Left lung (tissue), 10 donors: ENCODE results near the gene RRAD. TPM values are rescaled to one million over a fixed set of nuclear protein-coding genes. Genes with fewer than 3 reads are reported as not detected.

Experiments
- ATAC-seq: fragments of 200-7000 bp; cut with Tn5 transposase; one replicate; pipeline ENCODE4 v1.9.1; 2020; ENCODE audit warnings: moderate library complexity
- DNase-seq, 4 donors: peaks; one replicate each; pipeline ENCODE4 v3.0.0-alpha.2; 2013 to 2020
- H3K27ac ChIP-seq, 2 donors: fragments of 200-600 bp; sonication (generic) in 1 of 2; one replicate each; pipeline versions ENCODE4 v1.5.0 to v1.8.0; 2020 to 2021
- H3K27me3 ChIP-seq, 2 donors: fragments of 200-600 bp; sonication (generic) in 1 of 2; one replicate each; pipeline versions ENCODE4 v1.5.0 to v1.8.0; 2020 to 2021
- H3K36me3 ChIP-seq, 2 donors: fragments of 200-600 bp; sonication (generic) in 1 of 2; one replicate each; pipeline versions ENCODE4 v1.5.0 to v1.8.0; 2020 to 2021
- H3K4me1 ChIP-seq, 2 donors: fragments of 200-600 bp; one replicate each; pipeline ENCODE4 v1.8.0; 2021
- H3K4me3 ChIP-seq, 2 donors: fragments of 200-600 bp; sonication (generic) in 1 of 2; one replicate each; pipeline versions ENCODE4 v1.5.0 to v1.8.0; 2020 to 2021; ENCODE audit warnings: mild to moderate bottlenecking in 1 of 2
- H3K9me3 ChIP-seq, 2 donors: fragments of 200-600 bp; sonication (generic) in 1 of 2; one replicate each; pipeline versions ENCODE4 v1.5.0 to v1.8.0; 2020 to 2021
- CTCF ChIP-seq, 2 donors: fragments of 200-600 bp; sonication (generic) in 1 of 2; IDR thresholded peaks; one replicate each; pipeline versions ENCODE4 v1.5.0 to v1.8.0; 2021; ENCODE audit warnings: antibody characterized with exemption in 2 of 2
- intact Hi-C, 2 donors: fragments of 100-400 bp; cut with DNase I; formaldehyde crosslinking; loops; one replicate each; pipeline versions ENCODE4 v1.11.2 to v1.14.2; 2022
- polyA plus RNA-seq, 6 donors: library from polyadenylated mRNA; unstranded; fragments of 120-200 nt; gene quantifications; one replicate each; pipeline ENCODE4 v1.2.1, GENCODE V29; 2013; ENCODE audit not compliant: insufficient read length in 6 of 6
- total RNA-seq, 2 donors: library from RNA; stranded (reverse); fragmentation: NEBNext Ultra II Directional; extraction: Animal tissue kit (Norgen Biotek cat#: 25700); gene quantifications; one replicate each; pipeline ENCODE4 v1.2.1, GENCODE V29; 2021
- donor health status: DM: no; HTN: yes; CAD: no.
- donor health status: DM: no; HTN: no; CAD: no.

RRAD gene
- total and polyA plus RNA-seq, 8 donors = 8.1 to 31.8 (median 9.0) TPM

GRCh38 chr16:66910175-66910940, 15.0 kb downstream of the RRAD start:
- Histone ChIP-seq H3K36me3 (no peaks in the 10 kb centered on the region), H3K27me3 (no peaks in the 10 kb centered on the region), H3K27ac (no peak overlapping the region), H3K4me3 (no peak overlapping the region), H3K4me1 (peaks cover 0 to 5% of the 10 kb centered on the region in 2 donors), H3K9me3 (no peaks in the 10 kb centered on the region)
- no peak for ATAC-seq
- intact Hi-C loops = no loop called here
- DNase-seq = no peak
- no peak for TF ChIP-seq CTCF (IDR thresholded peaks at IDR 0.05)

DNA sequence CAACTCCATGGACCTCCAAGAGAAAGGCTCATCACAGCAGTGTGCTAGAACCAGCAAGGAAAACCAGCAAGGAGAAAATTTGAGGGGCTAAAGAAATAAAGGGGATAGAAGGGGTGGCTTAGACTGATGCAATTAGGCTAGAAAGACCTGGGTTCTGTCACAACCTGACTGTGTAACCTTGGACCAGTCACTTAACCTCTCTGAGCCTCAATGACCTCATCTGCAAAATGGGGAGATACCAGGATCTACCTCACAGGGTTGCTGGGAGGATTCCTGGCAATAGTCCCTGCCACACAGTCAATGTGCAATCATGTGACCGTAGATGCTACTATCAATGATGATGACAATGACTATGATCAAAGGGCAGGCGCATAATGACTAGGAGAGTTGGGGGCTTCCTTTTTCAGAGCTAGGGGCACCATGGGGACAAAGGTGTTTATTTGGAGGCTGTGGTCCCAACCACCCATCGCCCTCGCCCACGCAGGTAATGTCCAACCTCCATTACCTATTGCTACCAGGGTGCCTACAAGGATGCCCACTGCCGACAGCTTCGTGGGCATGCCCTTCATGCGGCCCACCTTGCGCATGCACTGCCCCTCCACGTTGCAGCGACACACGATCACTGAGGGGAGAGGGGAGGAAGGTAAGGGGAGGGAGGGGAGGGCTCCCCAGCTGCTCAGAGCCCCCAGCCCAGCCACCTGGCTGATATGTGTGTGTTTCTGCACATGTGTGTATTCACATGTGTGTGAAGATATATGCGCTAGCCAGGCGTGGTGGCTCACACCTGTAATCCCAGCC, 16.4 kb downstream of the RRAD start:
- no peak for ATAC-seq
- intact Hi-C loops = no loop called here

GRCh38 chr16:66908116-66908515, 17.2 kb downstream of the RRAD start:
- Histone ChIP-seq H3K4me1 (peaks cover 0 to 9% of the 10 kb centered on the region in 2 donors), H3K36me3 (no peaks in the 10 kb centered on the region), H3K9me3 (no peaks in the 10 kb centered on the region), H3K4me3 (no peak overlapping the region), H3K27me3 (no peaks in the 10 kb centered on the region), H3K27ac (no peak overlapping the region)
- TF ChIP-seq CTCF (IDR thresholded peaks at IDR 0.05) = no peak
- intact Hi-C loops = no loop called here
- ATAC-seq (no peak), DNase-seq (peak in 1 of 4 donors; percentile 42)

More for the DNA sequence above, 16.4 kb downstream of the RRAD start:
- Histone ChIP-seq H3K36me3 (no peaks in the 10 kb centered on the region), H3K27ac (no peak overlapping the region), H3K4me1 (peaks cover 0 to 9% of the 10 kb centered on the region in 2 donors), H3K4me3 (no peak overlapping the region), H3K9me3 (no peaks in the 10 kb centered on the region), H3K27me3 (no peaks in the 10 kb centered on the region)
- peak in 1 of 4 donors; percentile 53 for DNase-seq
- no peak for TF ChIP-seq CTCF (IDR thresholded peaks at IDR 0.05)

GRCh38 chr16:66906916-66907836, 18.2 kb downstream of the RRAD start:
- no peak for TF ChIP-seq CTCF (IDR thresholded peaks at IDR 0.05)
- DNase-seq (no peak), ATAC-seq (no peak)
- Histone ChIP-seq H3K4me3 (no peak overlapping the region), H3K27me3 (no peaks in the 10 kb centered on the region), H3K9me3 (no peaks in the 10 kb centered on the region), H3K36me3 (no peaks in the 10 kb centered on the region), H3K27ac (no peak overlapping the region), H3K4me1 (peaks cover 0 to 9% of the 10 kb centered on the region in 2 donors)
- intact Hi-C loops = no loop called here
